Measurements from ENCODE around the gene SCAF1.

- TF ChIP-seq TAF1 (IDR thresholded peaks at IDR 0.05; ENCODE audit: borderline replicate concordance, low read depth, low read length) (no peak), POLR2AphosphoS5 (IDR thresholded peaks at IDR 0.05; ENCODE audit: low read depth, low read length) (no peak), POLR2A (IDR thresholded peaks at IDR 0.05; ENCODE audit: low read depth, low read length) (no peak)
These were observed 24.1 kb downstream of the SCAF1 start for GRCh38 chr19:49666120-49666444.

Measured in GM12892 (cell line).